WTC11 (cell line): Measurements from ENCODE around the gene SIGLEC14. TPM values are rescaled to one million over a fixed set of nuclear protein-coding genes. Genes with fewer than 3 reads are reported as not detected.

Source experiments
- ATAC-seq: fragments of 200-7000 bp; cut with Tn5 transposase; 2 replicates; pipeline ENCODE4 v1.10.0; 2021; ENCODE audit warnings: mild to moderate bottlenecking, moderate library complexity
- CTCF ChIA-PET: fragments of 300-600 bp; sonication (Branson Sonifier 250); formaldehyde crosslinking; loops from one replicate; lab custom pipeline; 2021; ENCODE audit warnings: antibody characterized with exemption; lab: Charles Lee
- POLR2A ChIA-PET: fragments of 350-600 bp; sonication (Branson Sonifier 250); formaldehyde crosslinking; loops from one replicate; lab custom pipeline; 2021; ENCODE audit warnings: antibody characterized with exemption; lab: Charles Lee
- DNase-seq: peaks from one replicate; pipeline ENCODE4 v3.0.0; 2021; ENCODE audit warnings: low spot score
- H3K27ac Mint-ChIP-seq: 2 replicates; pipeline ENCODE4 v1.8.0; 2021; ENCODE audit warnings: mixed read lengths
- H3K27me3 Mint-ChIP-seq: 2 replicates; pipeline ENCODE4 v1.8.0; 2021; ENCODE audit warnings: low read depth, mild to moderate bottlenecking, moderate library complexity, mixed read lengths
- H3K36me3 Mint-ChIP-seq: 2 replicates; pipeline ENCODE4 v1.8.0; 2021; ENCODE audit warnings: mixed read lengths
- H3K4me1 Mint-ChIP-seq: 2 replicates; pipeline ENCODE4 v1.8.0; 2022; ENCODE audit warnings: mixed read lengths
- H3K4me3 Mint-ChIP-seq: 2 replicates; pipeline ENCODE4 v1.8.0; 2021; ENCODE audit warnings: mild to moderate bottlenecking, moderate library complexity, mixed read lengths
- H3K9me3 Mint-ChIP-seq: 2 replicates; pipeline ENCODE4 v1.8.0; 2021; ENCODE audit warnings: mixed read lengths
- AFF4 ChIP-seq: sonication (generic); formaldehyde crosslinking; IDR thresholded peaks from 2 replicates; pipeline ENCODE4 v1.8.1; 2023; ENCODE audit warnings: mild to moderate bottlenecking, missing genetic modification reagents, borderline replicate concordance
- CBFB ChIP-seq: sonication (generic); formaldehyde crosslinking; IDR thresholded peaks from 2 replicates; pipeline ENCODE4 v1.8.1; 2022; ENCODE audit warnings: mild to moderate bottlenecking, low read depth, missing genetic modification reagents
- CREB1 ChIP-seq: sonication (generic); formaldehyde crosslinking; IDR thresholded peaks from 2 replicates; pipeline ENCODE4 v1.8.0; 2023; ENCODE audit warnings: mild to moderate bottlenecking, missing genetic modification reagents
- E2F5 ChIP-seq: sonication (generic); formaldehyde crosslinking; IDR thresholded peaks from 2 replicates; pipeline ENCODE4 v1.8.1; 2022; ENCODE audit warnings: mild to moderate bottlenecking, moderate library complexity, missing genetic modification reagents
- ESRRA ChIP-seq: sonication (generic); formaldehyde crosslinking; IDR thresholded peaks from 2 replicates; pipeline ENCODE4 v1.8.1; 2022; ENCODE audit warnings: mild to moderate bottlenecking, missing genetic modification reagents, borderline replicate concordance
- ETV6 ChIP-seq: sonication (generic); formaldehyde crosslinking; IDR thresholded peaks from 2 replicates; pipeline ENCODE4 v1.8.1; 2022; ENCODE audit warnings: mild to moderate bottlenecking, missing genetic modification reagents
- FOXP4 ChIP-seq: sonication (generic); formaldehyde crosslinking; IDR thresholded peaks from 2 replicates; pipeline ENCODE4 v1.8.0; 2022; ENCODE audit warnings: mild to moderate bottlenecking, missing genetic modification reagents
- GABPB1 ChIP-seq: sonication (generic); formaldehyde crosslinking; IDR thresholded peaks from 2 replicates; pipeline ENCODE4 v1.8.1; 2023; ENCODE audit warnings: mild to moderate bottlenecking, missing genetic modification reagents
- IRF1 ChIP-seq: sonication (generic); formaldehyde crosslinking; IDR thresholded peaks from 2 replicates; pipeline ENCODE4 v1.8.0; 2023; ENCODE audit warnings: missing genetic modification reagents
- MYBL2 ChIP-seq: sonication (generic); formaldehyde crosslinking; IDR thresholded peaks from 2 replicates; pipeline ENCODE4 v1.8.1; 2023; ENCODE audit warnings: mild to moderate bottlenecking, moderate library complexity, missing genetic modification reagents
- NR2C2 ChIP-seq: sonication (generic); formaldehyde crosslinking; IDR thresholded peaks from 2 replicates; pipeline ENCODE4 v1.8.0; 2022; ENCODE audit warnings: mild to moderate bottlenecking, missing genetic modification reagents
- PRRX2 ChIP-seq: fragments of 250-450 bp; sonication (Bioruptor Pico); IDR thresholded peaks from 2 replicates; pipeline ENCODE4 v1.8.0; 2021; ENCODE audit warnings: mild to moderate bottlenecking
- RELA ChIP-seq: sonication (generic); formaldehyde crosslinking; IDR thresholded peaks from 2 replicates; pipeline ENCODE4 v1.8.1; 2022; ENCODE audit warnings: missing genetic modification reagents, mild to moderate bottlenecking, borderline replicate concordance
- TEAD4 ChIP-seq: sonication (generic); formaldehyde crosslinking; IDR thresholded peaks from 2 replicates; pipeline ENCODE4 v1.8.0; 2022; ENCODE audit warnings: mild to moderate bottlenecking, missing genetic modification reagents
- USF2 ChIP-seq: sonication (generic); formaldehyde crosslinking; IDR thresholded peaks from 2 replicates; pipeline ENCODE4 v1.8.1; 2023; ENCODE audit warnings: mild to moderate bottlenecking, missing genetic modification reagents, moderate library complexity
- ZNF232 ChIP-seq: sonication (generic); formaldehyde crosslinking; IDR thresholded peaks from 2 replicates; pipeline ENCODE4 v1.8.0; 2022; ENCODE audit warnings: mild to moderate bottlenecking, missing genetic modification reagents
- ZNF263 ChIP-seq: sonication (generic); formaldehyde crosslinking; IDR thresholded peaks from 2 replicates; pipeline ENCODE4 v1.8.1; 2022; ENCODE audit warnings: low read depth, mild to moderate bottlenecking, moderate library complexity, missing genetic modification reagents
- ZNF317 ChIP-seq: sonication (generic); formaldehyde crosslinking; IDR thresholded peaks from 2 replicates; pipeline ENCODE4 v1.8.1; 2023; ENCODE audit warnings: low read depth, mild to moderate bottlenecking, moderate library complexity, missing genetic modification reagents, borderline replicate concordance
- ZNF671 ChIP-seq: fragments of 250-450 bp; sonication (Bioruptor Pico); IDR thresholded peaks from 2 replicates; pipeline ENCODE4 v1.8.0; 2021; ENCODE audit warnings: mild to moderate bottlenecking
- ZSCAN18 ChIP-seq: fragments of 250-450 bp; sonication (Bioruptor Pico); IDR thresholded peaks from 2 replicates; pipeline ENCODE4 v2.1.2; 2022; ENCODE audit warnings: mild to moderate bottlenecking, moderate library complexity
- total RNA-seq: library from RNA; stranded (reverse); gene quantifications from 3 replicates; pipeline ENCODE4 v1.2.3, GENCODE V29; 2021
- TF ChIP-seq, protein P1 (sequence below): fragments of 200-600 bp; IDR thresholded peaks from 2 replicates; pipeline ENCODE4 v1.8.0; 2022; ENCODE audit warnings: antibody characterized with exemption

SIGLEC14 gene
- total RNA-seq, 1 experiment from 2014 or later: not detected

- TF ChIP-seq, protein P1, sequence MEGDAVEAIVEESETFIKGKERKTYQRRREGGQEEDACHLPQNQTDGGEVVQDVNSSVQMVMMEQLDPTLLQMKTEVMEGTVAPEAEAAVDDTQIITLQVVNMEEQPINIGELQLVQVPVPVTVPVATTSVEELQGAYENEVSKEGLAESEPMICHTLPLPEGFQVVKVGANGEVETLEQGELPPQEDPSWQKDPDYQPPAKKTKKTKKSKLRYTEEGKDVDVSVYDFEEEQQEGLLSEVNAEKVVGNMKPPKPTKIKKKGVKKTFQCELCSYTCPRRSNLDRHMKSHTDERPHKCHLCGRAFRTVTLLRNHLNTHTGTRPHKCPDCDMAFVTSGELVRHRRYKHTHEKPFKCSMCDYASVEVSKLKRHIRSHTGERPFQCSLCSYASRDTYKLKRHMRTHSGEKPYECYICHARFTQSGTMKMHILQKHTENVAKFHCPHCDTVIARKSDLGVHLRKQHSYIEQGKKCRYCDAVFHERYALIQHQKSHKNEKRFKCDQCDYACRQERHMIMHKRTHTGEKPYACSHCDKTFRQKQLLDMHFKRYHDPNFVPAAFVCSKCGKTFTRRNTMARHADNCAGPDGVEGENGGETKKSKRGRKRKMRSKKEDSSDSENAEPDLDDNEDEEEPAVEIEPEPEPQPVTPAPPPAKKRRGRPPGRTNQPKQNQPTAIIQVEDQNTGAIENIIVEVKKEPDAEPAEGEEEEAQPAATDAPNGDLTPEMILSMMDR: no peak
- TF ChIP-seq ZNF317 (no peak), NR2C2 (CRISPR knock-in tag) (no peak), E2F5 (CRISPR knock-in tag) (no peak)
- TF ChIP-seq, all 79 proteins: peak for 0
Measured at GRCh38 chr19:51627491-51628138, 19.0 kb downstream of the SIGLEC14 start (continued).

- ChIA-PET CTCF (interaction anchor here (1.2 to 3.7 kb wide), 3 partner anchors 30 to 206 kb away, joined by 3 to 15 read pairs (median 7); no protein-coding TSS in a partner anchor), POLR2A (no interaction called here)
- peaks cover 3% of the 10 kb centered on the region; the same call in 1 of the 2 replicates for H3K4me1 Mint-ChIP-seq
- peaks cover 10% of the 10 kb centered on the region for H3K9me3 Mint-ChIP-seq
- DNase-seq: no peak
- peaks cover 9% of the 10 kb centered on the region for H3K27me3 Mint-ChIP-seq
- no peak for TF ChIP-seq ZNF232 (CRISPR knock-in tag)
- TF ChIP-seq AFF4 (CRISPR knock-in tag): no peak
- TF ChIP-seq TEAD4 (CRISPR knock-in tag): no peak
- TF ChIP-seq ZNF671 (CRISPR knock-in tag): no peak
- TF ChIP-seq, protein P1: no peak
- TF ChIP-seq MYBL2 (CRISPR knock-in tag): no peak
- no peak for TF ChIP-seq PRRX2 (CRISPR knock-in tag)
- TF ChIP-seq CBFB (CRISPR knock-in tag): no peak
- TF ChIP-seq ESRRA (CRISPR knock-in tag): no peak
- TF ChIP-seq ZSCAN18: no peak
- TF ChIP-seq CREB1 (CRISPR knock-in tag): no peak
- no peak for TF ChIP-seq ZNF263 (CRISPR knock-in tag)
- TF ChIP-seq ETV6: no peak
- TF ChIP-seq GABPB1 (CRISPR knock-in tag): no peak
- no peak for TF ChIP-seq IRF1 (CRISPR knock-in tag)
- no peak for TF ChIP-seq FOXP4
- TF ChIP-seq RELA (CRISPR knock-in tag): no peak
- TF ChIP-seq USF2 (CRISPR knock-in tag): no peak
- no peaks in the 10 kb centered on the region for H3K36me3 Mint-ChIP-seq
- ATAC-seq: no peak
- no peak overlapping the region for H3K27ac Mint-ChIP-seq
- H3K4me3 Mint-ChIP-seq: no peak overlapping the region
Measured at GRCh38 chr19:51626675-51627074, 19.9 kb downstream of the SIGLEC14 start.
